Skeletal muscle satellite cell (primary cell): ENCODE data around the gene MAN2A2.

Source experiments
- H3K27me3 ChIP-seq: 2 replicates; pipeline ENCODE4 v1.7.0; 2013; ENCODE audit warnings: low read length; ENCODE audit not compliant: control insufficient read depth, insufficient read depth
- H3K36me3 ChIP-seq: 2 replicates; pipeline ENCODE4 v1.7.0; 2013; ENCODE audit warnings: mild to moderate bottlenecking, control low read depth, low read length; ENCODE audit not compliant: insufficient read depth
- H3K4me1 ChIP-seq: 2 replicates; pipeline ENCODE4 v1.7.0; 2013; ENCODE audit warnings: low read length; ENCODE audit not compliant: control insufficient read depth, insufficient read depth
- H3K4me2 ChIP-seq: 2 replicates; pipeline ENCODE4 v1.7.0; 2013; ENCODE audit warnings: mild to moderate bottlenecking, low read length
- H3K4me3 ChIP-seq: 2 replicates; pipeline ENCODE4 v1.7.0; 2013; ENCODE audit warnings: low read length
- H3K9ac ChIP-seq: 2 replicates; pipeline ENCODE4 v1.7.0; 2013; ENCODE audit warnings: mild to moderate bottlenecking, low read depth, low read length, moderate library complexity
- H3K9me3 ChIP-seq: replicated peaks from 2 replicates; pipeline ENCODE4 v1.7.0; 2013; ENCODE audit warnings: mild to moderate bottlenecking, control low read depth, low read length

The MAN2A2 gene

GRCh38 chr15:90864507-90864906, 38.6 kb upstream of the MAN2A2 start:
- H3K4me3 ChIP-seq: no peak overlapping the region
- H3K4me1 ChIP-seq: peaks cover 31% of the 10 kb centered on the region
- H3K36me3 ChIP-seq: no peaks in the 10 kb centered on the region

GRCh38 chr15:90865702-90866101, 37.4 kb upstream of the MAN2A2 start:
- Histone ChIP-seq H3K4me3 (no peak overlapping the region), H3K9me3 (no peaks in the 10 kb centered on the region), H3K4me2 (no peak overlapping the region), H3K27me3 (no peaks in the 10 kb centered on the region), H3K4me1 (peaks cover 43% of the 10 kb centered on the region), H3K9ac (no peak overlapping the region), H3K36me3 (no peaks in the 10 kb centered on the region)

More at GRCh38 chr15:90864507-90864906, 38.6 kb upstream of the MAN2A2 start:
- Histone ChIP-seq H3K9ac (no peak overlapping the region), H3K9me3 (no peaks in the 10 kb centered on the region), H3K27me3 (no peaks in the 10 kb centered on the region), H3K4me2 (no peak overlapping the region)

- no peak overlapping the region for H3K9ac ChIP-seq
- no peaks in the 10 kb centered on the region for H3K27me3 ChIP-seq
- peaks cover 44% of the 10 kb centered on the region for H3K4me1 ChIP-seq
- no peaks in the 10 kb centered on the region for H3K36me3 ChIP-seq
- H3K4me2 ChIP-seq: no peak overlapping the region
- no peak overlapping the region for H3K4me3 ChIP-seq
- H3K9me3 ChIP-seq: no peaks in the 10 kb centered on the region
Measured at GRCh38 chr15:90866161-90866715, 36.9 kb upstream of the MAN2A2 start.

GRCh38 chr15:90866800-90867199, 36.3 kb upstream of the MAN2A2 start:
- H3K4me1 ChIP-seq: peaks cover 44% of the 10 kb centered on the region
- no peaks in the 10 kb centered on the region for H3K27me3 ChIP-seq
- H3K9me3 ChIP-seq: no peaks in the 10 kb centered on the region
- H3K9ac ChIP-seq: no peak overlapping the region
- H3K36me3 ChIP-seq: no peaks in the 10 kb centered on the region
- H3K4me2 ChIP-seq: no peak overlapping the region
- no peak overlapping the region for H3K4me3 ChIP-seq

GRCh38 chr15:90868261-90868689, 34.8 kb upstream of the MAN2A2 start, which contains the start of gene FURIN:
TSS of gene FURIN (plus strand) at chr15:90868588. CDS start at chr15:90875741, 7,153 bp downstream.
- Histone ChIP-seq H3K4me3 (no peak within 1 kb of the TSS), H3K4me2 (peak within 1 kb of the TSS; percentile 96), H3K9me3 (no peaks in the 10 kb centered on the region), H3K36me3 (no peaks in the 10 kb centered on the region), H3K27me3 (no peaks in the 10 kb centered on the region), H3K4me1 (peaks cover 52% of the 10 kb centered on the region), H3K9ac (peak within 1 kb of the TSS; percentile 31)

- H3K4me3 ChIP-seq: no peak overlapping the region
- H3K9me3 ChIP-seq: no peaks in the 10 kb centered on the region
- peak overlapping the region; percentile 31 for H3K9ac ChIP-seq
- H3K4me2 ChIP-seq: peak overlapping the region; percentile 96
- no peaks in the 10 kb centered on the region for H3K36me3 ChIP-seq
- no peaks in the 10 kb centered on the region for H3K27me3 ChIP-seq
- peaks cover 52% of the 10 kb centered on the region for H3K4me1 ChIP-seq
Measured at GRCh38 chr15:90869140-90869541, 34.0 kb upstream of the MAN2A2 start.

GRCh38 chr15:90869601-90870353, 33.3 kb upstream of the MAN2A2 start:
- Histone ChIP-seq H3K4me3 (peak overlapping the region; percentile 97), H3K9ac (peak overlapping the region; percentile 95)

GRCh38 chr15:90870354-90871138, 32.6 kb upstream of the MAN2A2 start:
- Histone ChIP-seq H3K27me3 (no peaks in the 10 kb centered on the region), H3K36me3 (peaks cover under 1% of the 10 kb centered on the region), H3K4me2 (peak overlapping the region; percentile 96), H3K9ac (peak overlapping the region; percentile 95), H3K4me3 (peak overlapping the region; percentile 97), H3K4me1 (peaks cover 56% of the 10 kb centered on the region), H3K9me3 (no peaks in the 10 kb centered on the region)

More at GRCh38 chr15:90869601-90870353, 33.3 kb upstream of the MAN2A2 start:
- Histone ChIP-seq H3K9me3 (no peaks in the 10 kb centered on the region), H3K4me1 (peaks cover 55% of the 10 kb centered on the region), H3K27me3 (no peaks in the 10 kb centered on the region), H3K36me3 (no peaks in the 10 kb centered on the region), H3K4me2 (peak overlapping the region; percentile 96)

GRCh38 chr15:90871139-90871715, 31.9 kb upstream of the MAN2A2 start:
- Histone ChIP-seq H3K4me1 (peaks cover 56% of the 10 kb centered on the region), H3K27me3 (no peaks in the 10 kb centered on the region), H3K9me3 (no peaks in the 10 kb centered on the region), H3K36me3 (peaks cover 6% of the 10 kb centered on the region), H3K4me2 (peak overlapping the region; percentile 96), H3K4me3 (peak overlapping the region; percentile 97), H3K9ac (peak overlapping the region; percentile 95)

- Histone ChIP-seq H3K4me3 (peak overlapping the region; percentile 97), H3K9ac (peak overlapping the region; percentile 95), H3K4me1 (peaks cover 56% of the 10 kb centered on the region)
Measured at GRCh38 chr15:90871716-90872485, 31.2 kb upstream of the MAN2A2 start.

More at GRCh38 chr15:90871716-90872485, 31.2 kb upstream of the MAN2A2 start:
- H3K9me3 ChIP-seq: no peaks in the 10 kb centered on the region
- H3K27me3 ChIP-seq: no peaks in the 10 kb centered on the region
- H3K4me2 ChIP-seq: peak overlapping the region; percentile 96
- peaks cover 12% of the 10 kb centered on the region for H3K36me3 ChIP-seq
